Skin of body (tissue), 2 donors: ENCODE results near the gene TMEM130. TPM values are rescaled to one million over a fixed set of nuclear protein-coding genes. Genes with fewer than 3 reads are reported as not detected.
"Not testable (repeated sequence)": the region's sequence is repeated elsewhere in the genome, so short reads cannot be mapped to it uniquely, and the experiment has no call there.

ENCODE experiments used
- DNase-seq: peaks from one replicate; lab custom pipeline; 2025; lab: John Stamatoyannopoulos, UW
- total RNA-seq: library from RNA; depleted of rRNA; stranded (reverse); fragments of >200 nt; gene quantifications from one replicate; pipeline ENCODE4 v1.2.3, GENCODE V29; 2014

The TMEM130 gene
- total RNA-seq, 1 donor from 2014 or later = 1.3 TPM

DNA sequence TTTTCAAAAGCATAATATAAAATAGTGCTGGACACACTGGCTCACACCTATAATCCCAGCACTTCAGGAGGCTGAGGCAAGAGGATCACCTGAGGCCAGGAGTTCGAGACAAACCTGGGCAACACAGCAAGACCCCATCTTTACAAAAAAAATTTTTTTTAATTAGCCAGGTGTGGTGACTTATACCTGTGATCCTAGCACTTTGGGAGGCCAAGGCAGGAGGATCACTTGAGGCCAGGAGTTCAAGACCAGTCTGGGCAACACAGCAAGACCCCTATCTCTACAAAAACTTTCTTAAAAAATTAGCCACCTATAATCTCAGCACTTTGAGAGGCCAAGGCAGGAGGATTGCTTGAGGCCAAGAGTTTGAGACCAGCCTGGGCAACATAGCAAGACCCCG lies 27.3 kb downstream of the TMEM130 start:
- DNase-seq = not testable (repeated sequence)

DNA sequence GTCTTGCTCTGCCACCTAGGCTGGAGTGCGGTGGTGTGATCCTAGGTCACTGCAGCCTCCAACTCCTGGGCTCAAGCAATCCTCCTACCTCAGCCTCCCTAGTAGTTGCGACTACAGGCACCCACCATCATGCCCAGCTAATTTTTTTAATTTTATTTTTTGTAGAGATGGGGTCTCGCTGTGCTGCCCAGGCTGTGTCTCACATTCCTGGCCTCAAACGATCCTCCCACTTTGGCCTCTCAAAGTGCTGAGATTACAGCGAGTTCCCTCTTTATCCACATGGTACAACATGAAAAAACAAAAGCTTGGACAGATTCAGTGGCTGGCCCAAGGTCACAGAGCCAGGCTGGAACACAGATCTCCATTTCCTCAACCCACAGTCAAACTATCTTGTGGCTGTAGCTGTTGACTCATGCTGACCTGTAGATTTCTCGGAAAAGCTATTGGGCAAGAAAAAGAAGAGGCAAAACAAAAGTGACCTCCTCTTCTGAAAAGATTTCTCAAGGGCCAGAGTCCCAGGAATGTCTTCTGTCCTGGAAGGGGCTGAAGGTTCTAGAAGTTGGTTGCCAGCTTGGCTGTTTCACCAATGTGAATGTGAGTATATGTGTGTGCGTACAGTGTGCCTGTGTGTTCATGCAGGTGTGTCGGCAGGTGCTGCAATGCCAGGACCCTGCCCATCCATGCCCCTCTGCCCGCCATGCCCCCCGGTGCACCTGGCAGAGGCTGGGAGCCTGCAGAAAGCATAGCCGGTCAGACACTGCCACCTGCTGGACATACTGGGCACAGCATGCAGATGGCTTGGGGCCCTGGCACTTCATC lies 28.4 kb downstream of the TMEM130 start:
- DNase-seq = no peak

DNA sequence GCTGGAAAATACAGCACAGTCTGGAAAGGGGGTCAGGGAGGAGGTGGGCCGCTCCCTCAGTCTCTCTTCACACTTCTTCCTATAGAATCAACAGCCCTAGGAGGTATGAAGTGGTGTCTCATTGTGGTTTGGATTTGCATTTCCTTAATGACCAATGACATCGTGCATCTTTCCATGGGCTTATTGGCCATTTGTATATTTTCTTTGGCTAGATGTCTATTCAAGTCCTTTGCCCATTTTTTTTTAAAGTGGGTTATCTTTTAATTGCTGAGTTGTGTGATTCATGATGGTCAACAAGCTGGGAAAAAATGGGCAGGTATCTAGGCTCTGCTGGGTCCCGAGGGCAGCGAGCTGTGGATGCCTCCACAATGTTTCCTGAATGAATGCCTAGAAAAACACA lies 29.1 kb downstream of the TMEM130 start:
- DNase-seq = no peak

DNA sequence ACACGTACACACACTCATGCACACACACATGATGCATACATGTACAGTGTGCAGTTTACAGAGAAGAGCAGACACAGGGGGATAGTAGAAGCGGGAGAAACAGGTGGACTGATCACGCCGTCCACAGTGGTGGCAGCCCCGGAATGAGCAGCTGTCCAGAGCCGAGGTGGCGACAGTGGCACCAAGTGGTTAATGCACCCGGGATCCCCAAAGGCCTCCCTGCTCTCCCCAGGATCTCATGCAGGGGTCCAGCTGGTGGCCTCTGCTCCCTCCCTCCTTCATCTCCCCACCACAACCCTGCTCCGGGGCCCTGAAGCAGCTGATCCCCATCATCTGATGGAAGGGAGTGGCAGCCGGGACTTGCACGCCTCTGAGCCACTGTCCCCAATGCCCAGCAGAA lies 29.7 kb downstream of the TMEM130 start:
- DNase-seq = no peak

DNA sequence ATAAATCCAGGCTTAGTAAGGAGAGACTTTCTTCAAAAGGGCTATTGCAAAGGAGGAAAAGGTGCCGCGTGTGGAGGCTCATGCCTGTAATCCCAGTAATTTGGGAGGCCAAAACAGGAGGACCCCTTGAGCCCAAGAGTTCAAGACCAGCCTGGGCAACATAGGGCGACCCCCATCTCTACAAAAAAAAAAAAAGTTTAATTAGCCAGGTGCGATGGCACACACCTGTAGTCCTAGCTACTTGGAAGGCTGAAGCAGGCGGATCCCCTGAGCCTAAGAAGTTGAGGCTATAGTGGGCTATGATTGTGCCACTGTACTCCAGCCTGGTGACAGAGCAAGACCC lies 32.2 kb downstream of the TMEM130 start:
- no peak for DNase-seq

DNA sequence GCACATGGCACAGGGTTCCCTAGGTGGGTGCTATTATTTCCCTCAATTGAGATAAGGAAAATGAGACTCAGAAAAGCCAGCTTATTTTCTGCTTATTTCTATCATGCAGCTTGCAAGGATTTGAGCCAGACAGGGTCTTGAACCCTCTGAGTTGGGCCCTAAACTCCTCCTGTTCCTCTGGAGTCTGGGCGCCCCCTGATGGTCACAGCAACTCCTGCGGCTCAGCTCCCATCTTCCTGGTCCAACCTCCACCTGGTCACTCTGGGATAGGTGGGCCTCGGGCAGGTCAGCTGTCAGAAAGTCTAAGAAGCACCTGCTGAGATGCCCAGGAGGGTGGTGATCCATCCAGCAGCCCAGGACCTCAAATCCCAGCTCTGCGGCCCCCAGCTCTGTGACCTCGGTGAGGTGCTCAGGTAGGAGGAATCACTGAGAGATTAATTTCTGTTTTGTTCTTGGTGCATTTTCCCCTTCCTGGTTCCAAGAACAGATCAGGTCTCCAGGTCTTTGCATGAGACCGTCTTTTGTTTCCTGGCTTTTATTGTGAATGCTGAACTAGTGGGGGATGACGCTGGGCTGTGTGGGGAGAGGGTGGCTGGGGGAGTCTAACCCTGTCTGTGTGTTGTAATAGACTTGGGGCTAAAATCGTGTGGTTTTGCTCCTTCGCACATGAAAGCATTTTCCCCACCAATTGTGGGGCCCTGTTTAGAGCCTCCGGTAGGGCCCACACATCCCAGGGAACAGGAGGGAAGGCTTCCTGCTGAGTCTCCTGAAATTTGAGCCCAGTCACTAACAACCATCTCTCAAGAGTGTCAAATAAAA lies 32.8 kb downstream of the TMEM130 start:
- no peak for DNase-seq

DNA sequence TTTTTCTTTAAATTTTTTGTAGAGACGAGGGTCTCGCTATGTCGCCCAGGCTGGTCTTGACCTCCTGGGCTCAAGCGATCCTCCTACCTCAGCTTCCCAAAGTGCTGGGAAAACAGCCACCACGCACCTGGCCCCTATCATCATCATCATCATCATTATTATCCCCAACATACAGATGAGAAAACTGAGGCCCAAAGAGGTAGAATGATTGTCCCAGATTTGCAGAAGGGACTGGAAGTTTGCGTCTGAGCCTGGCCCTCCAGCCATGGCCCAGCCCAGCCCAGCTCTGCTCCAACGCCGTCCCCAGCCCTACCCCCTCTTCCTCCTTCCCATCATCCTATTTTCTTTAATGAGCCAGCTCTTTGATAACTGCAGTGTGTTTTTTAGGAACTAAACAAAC lies 34.9 kb downstream of the TMEM130 start:
- DNase-seq = no peak

DNA sequence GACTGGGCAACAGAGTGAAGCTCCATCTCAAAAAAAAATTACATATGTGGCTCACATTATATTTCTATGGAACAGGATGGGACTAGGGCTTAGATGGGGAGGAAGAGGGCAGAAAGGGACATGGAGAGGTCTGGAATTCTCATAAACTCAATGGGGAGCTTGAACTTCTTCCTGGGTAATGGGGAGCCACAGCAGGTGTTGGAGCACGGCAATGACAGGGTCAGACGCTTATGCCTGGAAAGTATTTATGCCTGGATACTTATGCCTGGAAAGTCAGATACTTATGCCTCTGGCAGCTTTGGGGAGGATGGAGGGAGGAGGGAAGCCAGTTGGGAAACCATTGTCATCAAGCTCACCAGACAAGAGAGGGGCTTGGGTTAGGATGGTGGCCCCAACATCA lies 36.8 kb downstream of the TMEM130 start:
- no peak for DNase-seq

DNA sequence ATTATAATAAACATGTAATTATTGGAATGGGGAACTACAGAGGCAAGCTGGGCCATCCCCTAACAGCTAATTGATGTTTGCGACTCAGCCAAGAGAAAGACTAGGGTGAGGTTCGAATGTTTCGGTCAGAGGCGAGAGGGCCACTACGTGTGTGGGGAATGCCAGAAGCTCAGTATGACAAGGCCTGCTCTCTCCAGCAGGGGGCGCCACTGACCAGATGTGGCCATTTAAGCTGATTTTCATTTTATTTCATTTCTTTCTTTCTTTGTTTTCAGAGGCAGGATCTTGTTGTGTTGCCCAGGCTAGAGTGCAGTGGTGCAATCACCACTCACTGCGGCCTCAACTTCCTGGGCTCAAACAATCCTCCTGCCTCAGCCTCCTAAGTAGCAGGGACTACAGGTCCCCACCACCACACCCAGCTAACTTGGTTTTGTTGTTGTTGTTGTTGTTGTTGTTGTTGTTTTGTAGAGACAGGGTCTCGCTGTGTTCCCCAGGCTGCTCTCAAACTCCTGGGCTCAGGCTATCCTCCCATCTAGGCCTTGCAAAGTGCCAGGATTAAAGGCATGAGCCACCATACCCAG lies 38.1 kb downstream of the TMEM130 start:
- DNase-seq = no peak

DNA sequence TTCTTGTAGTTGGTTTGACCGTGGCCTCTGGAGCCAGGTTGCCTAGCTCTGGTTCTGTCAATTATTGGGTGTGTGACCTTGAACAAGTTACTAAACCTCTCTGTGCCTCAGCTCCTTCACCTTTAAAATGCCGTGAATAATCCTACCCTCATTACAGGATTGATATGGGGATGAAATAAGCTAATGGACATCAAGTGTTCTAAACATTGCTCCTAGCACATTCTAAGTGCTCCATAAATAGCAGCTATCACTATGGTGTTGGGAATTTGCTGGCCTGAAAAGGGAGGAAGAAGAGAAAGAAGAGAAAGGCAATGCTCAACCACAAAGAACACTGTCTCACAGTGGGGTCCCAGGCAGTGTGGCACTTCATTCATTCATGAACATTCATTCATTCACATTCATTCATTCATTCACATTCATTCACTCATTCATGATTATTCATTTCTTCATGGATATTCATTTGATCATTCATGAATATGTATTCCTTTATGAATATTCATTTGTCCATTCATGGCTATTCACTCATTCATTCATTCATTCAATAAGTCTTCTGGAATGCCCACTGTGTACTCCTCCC lies 38.8 kb downstream of the TMEM130 start:
- DNase-seq = no peak

DNA sequence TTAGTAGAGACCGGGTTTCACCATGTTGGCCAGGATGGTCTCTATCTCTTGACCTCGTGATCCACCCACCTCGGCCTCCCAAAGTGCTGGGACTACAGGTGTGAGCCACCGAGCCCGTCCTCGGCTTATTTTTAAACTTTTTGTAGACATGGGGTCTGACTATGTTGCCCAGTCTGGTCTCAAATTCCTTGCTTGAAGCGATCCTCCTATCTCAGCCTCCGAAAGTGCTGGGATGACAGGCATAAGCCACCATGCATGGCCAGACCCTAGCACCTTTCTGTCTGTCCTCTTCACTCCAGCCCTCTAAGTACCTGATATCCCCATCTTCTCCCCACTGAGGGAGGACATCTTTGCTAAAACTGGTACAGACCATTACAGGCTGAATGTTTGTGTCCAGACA lies 41.4 kb downstream of the TMEM130 start:
- no peak for DNase-seq

DNA sequence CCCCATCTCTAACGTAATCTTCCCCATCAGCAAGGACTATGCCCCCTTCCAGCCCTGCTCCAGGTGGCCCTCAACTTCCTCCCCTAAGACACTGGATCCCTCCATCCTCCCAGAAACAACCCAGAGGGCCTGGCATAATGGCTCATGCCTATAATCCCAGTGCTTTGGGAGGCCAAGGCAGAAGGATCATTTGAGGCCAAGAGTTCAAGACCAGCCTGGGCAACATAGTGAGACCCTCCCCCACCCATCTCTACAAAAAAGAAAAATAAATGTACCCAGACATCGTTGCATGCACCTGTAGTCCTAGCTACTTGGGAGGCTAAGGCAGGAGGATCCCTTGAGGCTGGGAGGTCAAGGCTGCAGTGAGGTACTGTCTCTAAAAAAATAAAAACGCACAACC lies 42.6 kb downstream of the TMEM130 start:
- DNase-seq = no peak

DNA sequence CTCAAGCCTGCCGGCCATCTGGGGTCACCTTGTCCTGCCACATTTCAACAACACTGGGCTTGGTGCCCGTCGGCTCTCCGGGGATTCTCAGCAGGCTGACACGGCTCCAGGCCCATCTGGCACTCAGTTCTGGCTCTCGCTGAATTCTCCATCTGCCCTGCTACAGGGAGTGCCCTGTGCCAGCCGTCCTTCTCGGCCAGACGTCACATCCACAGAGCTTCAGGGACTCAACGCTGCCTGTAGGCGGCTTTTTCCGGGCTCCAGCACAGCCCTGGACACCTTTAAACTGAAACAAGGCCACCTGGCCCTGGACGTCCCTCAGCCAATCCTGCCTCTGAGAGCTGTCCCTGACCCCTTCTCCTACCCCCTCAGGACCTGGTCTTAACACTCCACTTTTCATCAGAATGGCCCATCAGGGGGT lies 43.0 kb downstream of the TMEM130 start:
- no peak for DNase-seq

DNA sequence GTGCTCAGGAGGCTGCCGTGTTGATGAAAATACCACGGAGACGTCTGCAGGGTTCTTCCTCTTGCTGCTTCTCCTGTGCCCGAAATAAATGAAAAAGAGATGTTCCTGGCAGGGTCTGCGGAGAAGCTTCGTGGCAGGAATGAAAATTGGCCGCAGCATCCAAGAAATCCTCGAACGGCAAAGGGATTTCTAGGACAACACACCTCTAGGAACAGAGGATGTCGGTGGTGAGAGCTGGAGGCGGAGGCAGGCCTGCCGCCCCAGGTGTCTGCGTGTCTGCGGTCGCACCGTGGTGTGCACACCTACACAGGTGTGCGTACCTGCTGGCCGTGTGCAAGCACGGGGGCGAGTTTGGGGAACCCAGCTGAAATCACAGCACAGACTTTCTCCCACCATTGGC lies 43.4 kb downstream of the TMEM130 start:
- no peak for DNase-seq

DNA sequence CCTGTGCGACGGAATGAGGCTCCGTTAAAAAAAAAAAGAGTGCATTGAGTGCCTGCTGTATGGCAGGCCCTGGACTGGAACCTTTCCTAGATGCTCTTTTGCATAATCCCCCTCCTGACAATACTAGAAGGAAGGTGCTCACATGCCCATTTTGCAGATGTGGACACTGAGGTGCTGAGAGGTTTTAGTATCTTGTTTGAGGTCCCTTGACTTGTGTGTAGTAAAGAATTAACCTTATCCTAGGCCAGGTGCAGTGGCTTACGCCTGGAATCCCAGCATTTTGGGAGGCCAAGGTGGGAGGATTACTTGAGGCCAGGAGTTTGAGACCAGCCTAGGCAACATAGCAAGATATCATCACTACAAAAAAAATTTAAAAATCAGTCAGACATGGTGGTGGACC lies 46.6 kb downstream of the TMEM130 start:
- no peak for DNase-seq

DNA sequence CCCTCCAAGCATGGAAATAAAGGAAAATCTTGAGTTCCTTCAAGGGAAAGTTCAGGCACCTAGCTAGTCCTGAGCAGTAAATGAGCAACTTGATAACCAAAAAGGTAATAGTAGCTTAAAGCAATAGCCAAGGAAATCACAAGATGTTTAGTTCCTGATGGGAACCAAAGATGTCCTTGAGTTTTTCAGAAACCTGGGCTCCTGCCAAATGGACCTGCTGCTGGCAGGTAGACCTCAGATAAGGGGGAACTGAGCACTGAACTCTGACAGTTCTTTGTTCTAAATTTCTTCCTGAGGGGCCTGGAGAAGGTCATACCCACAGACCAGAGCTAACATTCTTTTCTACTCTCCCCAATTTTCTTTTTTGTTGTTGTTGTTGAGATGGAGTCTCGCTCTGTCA lies 48.5 kb downstream of the TMEM130 start:
- DNase-seq = no peak

DNA sequence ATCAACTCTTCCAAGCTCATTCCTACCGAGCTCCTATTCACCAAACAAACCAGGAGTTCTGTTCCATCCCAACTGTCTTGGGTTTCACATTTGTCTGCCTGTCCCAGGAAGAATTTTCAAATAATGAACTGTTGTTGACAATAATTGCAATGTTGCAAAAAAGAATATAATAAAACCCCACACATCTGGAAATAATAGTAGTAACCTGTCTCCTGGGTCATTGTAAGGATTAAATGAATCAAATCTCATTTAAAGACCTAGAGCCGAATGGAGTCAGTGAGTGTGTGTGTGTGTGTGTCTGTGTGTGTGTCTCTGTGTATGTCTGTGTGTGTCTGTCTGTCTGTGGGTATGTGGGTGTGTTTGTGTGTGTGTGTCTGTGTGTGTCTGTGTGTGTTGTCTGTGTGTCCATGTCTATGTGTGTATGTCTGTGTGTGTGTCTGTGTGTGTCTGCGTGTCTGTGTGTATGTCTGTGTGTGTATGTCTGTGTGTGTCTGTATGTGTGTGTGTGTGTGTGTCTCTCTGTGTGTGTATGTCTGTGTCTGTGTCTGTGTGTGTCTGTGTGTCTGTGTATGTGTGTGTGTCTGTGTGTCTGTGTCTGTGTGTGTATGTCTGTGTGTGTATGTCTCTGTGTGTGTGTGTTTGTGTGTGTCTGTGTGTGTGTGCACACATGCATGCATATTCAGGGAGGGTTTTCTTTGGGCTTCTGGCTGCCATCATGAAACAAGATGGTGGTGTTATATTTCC lies 52.7 kb downstream of the TMEM130 start:
- no peak for DNase-seq

DNA sequence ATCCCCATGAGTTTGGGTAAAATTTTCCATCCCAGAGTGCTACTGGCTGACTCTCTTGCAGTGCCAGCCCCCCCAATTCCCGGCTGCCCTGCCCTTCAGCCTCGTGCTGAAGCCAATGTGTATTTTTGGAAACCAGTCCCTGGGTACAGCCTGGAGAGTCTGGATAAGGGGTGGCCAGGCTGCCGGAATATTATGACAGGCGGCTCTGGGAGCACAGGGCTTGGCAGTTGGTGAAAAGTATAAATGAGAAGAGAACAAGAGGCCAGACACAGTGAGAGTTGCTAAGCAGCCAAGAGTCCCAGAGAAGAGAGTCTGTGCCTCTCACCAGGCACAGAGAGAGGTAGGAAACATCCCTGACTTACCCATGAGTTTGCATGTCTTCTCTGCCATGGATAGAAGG lies 53.6 kb downstream of the TMEM130 start:
- DNase-seq = no peak

DNA sequence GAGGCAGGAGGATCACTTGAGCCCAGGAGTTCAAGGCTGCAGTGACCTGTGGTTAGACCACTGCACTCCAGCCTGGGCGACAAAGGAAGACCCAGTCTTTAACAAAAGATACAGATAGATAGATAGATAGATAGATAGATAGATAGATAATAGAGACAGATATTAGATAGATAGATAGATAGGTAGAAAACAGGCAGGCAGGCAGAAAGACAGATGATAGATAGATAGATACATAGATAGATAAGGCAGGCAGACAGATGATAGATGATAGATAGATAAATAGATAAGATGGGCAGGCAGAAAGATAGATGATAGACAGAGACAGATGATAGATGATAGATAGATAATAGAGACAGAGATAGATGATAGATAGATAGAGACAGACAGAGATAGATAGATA lies 54.5 kb downstream of the TMEM130 start:
- no peak for DNase-seq

DNA sequence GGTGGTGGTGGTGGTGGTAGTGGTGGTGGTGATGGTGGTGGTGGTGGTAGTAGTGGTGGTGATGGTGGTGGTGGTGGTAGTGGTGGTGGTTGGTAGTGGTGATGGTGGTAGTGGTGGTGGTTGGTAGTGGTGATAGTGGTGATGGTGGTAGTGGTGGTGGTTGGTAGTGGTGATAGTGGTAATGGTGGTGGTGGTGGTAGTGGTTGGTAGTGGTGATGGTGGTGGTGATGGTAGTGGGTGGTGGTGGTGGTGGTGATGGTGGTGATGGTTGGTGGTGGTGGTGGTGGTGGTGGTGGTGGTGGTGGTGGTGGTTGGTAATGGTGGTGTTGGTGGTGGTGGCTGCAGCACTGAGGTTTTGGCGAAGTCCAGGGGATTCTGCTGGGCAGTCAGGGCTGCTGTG lies 58.5 kb downstream of the TMEM130 start:
- DNase-seq = no peak

DNA sequence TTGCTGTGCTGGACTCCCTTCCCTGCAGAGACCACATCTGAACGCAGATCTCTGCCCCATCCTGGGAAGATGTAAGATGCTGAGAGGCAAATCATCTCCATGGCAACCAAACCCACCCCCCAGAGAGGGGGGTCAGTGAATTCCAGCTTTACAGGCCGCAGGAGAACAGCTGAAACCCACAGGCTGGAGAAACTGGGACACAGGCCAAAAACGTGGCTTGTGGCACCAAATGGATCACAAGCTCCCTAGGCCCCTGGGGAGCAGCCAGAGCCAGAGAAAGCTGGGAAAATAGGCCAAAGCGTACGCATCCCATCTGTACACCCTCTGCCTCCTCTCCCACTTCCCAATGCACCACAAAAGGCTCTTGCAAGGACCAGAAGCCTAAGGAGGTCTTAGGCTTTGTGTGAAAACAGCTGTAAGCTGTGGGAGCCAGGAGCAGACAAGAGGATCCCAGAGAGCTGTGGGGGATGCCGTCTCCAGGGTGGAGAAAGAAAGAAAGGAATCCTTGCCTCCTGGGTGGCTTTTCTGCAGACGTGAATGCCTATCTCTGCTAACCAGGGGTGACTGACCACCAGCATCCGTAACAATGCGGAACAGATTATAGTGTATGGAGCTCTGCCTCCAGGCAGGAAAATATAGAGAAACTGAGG lies 59.5 kb downstream of the TMEM130 start:
- DNase-seq = peak; percentile 78
